ENCODE data around the gene COBLL1. TPM values are rescaled to one million over a fixed set of nuclear protein-coding genes. Genes with fewer than 3 reads are reported as not detected.
"Not testable (repeated sequence)": the region's sequence is repeated elsewhere in the genome, so short reads cannot be mapped to it uniquely, and the experiment has no call there.

COBLL1 gene
- total RNA-seq, 2 experiments from 2014 or later, result not detected

DNA sequence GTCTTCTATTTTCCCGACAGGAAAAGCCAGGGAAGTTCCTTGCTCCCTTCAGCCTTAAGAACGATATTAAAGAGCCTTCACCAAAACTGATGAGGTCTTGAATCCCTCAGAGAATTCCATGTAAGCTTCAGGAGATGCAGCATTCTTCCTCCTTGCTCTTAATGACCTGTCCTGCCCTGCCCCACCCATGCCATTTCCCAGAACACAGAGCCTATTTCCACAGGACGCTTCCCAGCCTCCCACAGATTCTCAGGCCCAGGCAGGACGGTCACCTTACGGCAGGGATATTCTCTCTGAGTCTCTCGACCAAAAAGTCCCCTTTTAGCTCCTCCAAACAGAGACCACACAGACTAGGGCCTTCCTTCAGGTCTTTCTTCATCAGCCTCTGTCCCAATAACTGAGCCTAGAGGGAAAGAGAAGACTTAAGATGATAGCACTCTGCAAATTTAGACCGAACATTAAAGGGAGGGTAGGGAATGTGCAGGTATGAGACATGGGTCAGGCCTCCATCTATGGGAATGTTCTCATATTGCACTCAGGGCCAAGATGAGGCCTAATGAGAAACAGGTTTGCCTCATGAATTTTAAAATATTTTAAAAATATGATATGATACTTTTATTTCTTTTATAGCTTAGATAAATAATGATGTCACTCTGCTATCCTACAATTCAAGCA, 62.1 kb downstream of the COBLL1 start:
- Mint-ChIP-seq H3K27ac (no peak overlapping the region), H3K27me3 (no peaks in the 10 kb centered on the region), H3K9me3 (ENCODE audit: low read depth) (peaks cover 3% of the 10 kb centered on the region), H3K4me3 (no peak overlapping the region), H3K4me1 (peaks cover 3% of the 10 kb centered on the region), H3K36me3 (no peaks in the 10 kb centered on the region)
- ATAC-seq (no peak), DNase-seq (no peak)
- CTCF ChIA-PET, result no interaction called here

DNA sequence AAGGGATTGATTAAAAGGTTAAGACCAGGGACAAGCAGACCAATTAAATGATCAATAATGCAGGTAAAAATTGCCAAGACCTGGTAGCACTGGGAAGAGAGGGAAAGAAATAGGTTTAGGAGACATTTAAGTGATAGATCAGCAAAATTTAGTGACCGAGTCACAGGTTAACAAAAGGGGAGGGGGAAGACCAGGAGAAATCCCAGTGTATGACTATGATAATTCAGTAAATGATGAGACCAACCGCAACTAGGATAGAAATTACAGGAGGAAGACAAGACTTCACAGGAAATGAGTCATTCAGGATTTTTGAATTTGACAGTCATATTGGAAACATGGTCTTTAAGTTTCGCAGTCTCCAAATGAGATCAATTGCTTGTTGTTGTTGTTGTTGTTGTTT, 62.9 kb downstream of the COBLL1 start:
- peaks cover 3% of the 10 kb centered on the region for H3K4me1 Mint-ChIP-seq
- ATAC-seq (no peak), DNase-seq (no peak)
- CTCF ChIA-PET, result no interaction called here
- no peak overlapping the region for H3K4me3 Mint-ChIP-seq
- no peak overlapping the region for H3K27ac Mint-ChIP-seq
- H3K9me3 Mint-ChIP-seq (ENCODE audit: low read depth), result peaks cover 3% of the 10 kb centered on the region
- H3K27me3 Mint-ChIP-seq, result no peaks in the 10 kb centered on the region
- no peaks in the 10 kb centered on the region for H3K36me3 Mint-ChIP-seq

DNA sequence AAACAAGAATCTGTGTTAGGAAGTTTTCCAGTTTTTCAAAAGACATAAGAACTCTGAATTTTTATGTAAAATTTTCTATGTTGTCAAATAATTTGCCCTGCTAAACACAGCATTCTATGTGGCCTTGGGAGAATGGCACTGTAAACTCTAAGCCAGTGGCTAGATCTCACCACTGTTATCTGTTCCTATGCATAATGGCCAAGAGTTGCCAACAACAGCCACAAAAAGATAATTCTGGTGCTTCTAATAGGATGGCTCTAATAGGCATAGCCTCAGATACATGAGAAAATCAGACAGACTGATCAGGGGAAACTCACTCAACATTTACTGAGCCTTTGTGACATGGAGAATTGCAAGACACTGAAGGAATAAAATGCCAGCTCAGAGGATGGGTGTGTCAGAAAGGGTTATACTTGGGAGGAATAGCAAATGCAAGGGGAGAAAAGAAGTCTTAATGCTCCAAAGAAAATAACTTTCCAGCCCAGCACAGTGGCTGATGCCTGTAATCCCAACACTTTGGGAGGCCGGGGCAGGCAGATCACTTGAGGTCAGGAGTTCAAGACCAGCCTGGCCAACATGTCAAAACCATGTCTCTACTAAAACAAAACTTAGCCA, 63.7 kb downstream of the COBLL1 start:
- CTCF ChIA-PET, result no interaction called here
- H3K4me3 Mint-ChIP-seq, result no peak overlapping the region
- peaks cover 3% of the 10 kb centered on the region for H3K4me1 Mint-ChIP-seq
- ATAC-seq (no peak), DNase-seq (no peak)
- H3K9me3 Mint-ChIP-seq (ENCODE audit: low read depth), result peaks cover 3% of the 10 kb centered on the region
- H3K27ac Mint-ChIP-seq, result no peak overlapping the region
- no peaks in the 10 kb centered on the region for H3K27me3 Mint-ChIP-seq
- H3K36me3 Mint-ChIP-seq, result no peaks in the 10 kb centered on the region

DNA sequence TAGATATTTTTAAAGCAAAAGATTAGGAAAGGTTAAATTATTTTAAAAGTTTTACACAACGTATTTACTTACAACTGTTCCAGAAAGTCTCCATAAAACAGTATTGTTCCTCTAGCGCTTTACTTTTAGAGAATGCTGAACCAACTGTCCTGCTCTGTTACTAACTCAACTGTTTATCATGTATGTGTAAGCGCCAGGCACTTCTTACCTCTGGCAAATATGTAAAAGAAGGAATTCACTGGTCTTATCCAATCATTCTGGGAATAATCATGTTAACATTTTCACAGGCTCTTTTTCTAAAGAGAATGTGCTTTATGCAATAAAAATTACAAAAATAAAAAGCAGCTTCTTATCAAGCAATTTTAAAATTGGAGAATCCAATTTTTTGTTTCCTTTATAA, 68.0 kb downstream of the COBLL1 start:
- no peak for ATAC-seq
- no peak overlapping the region for H3K27ac Mint-ChIP-seq
- H3K9me3 Mint-ChIP-seq (ENCODE audit: low read depth), result peaks cover 3% of the 10 kb centered on the region
- no peak for DNase-seq
- peaks cover 1% of the 10 kb centered on the region for H3K4me1 Mint-ChIP-seq
- H3K4me3 Mint-ChIP-seq, result no peak overlapping the region
- CTCF ChIA-PET, result no interaction called here
- no peaks in the 10 kb centered on the region for H3K36me3 Mint-ChIP-seq
- no peaks in the 10 kb centered on the region for H3K27me3 Mint-ChIP-seq

DNA sequence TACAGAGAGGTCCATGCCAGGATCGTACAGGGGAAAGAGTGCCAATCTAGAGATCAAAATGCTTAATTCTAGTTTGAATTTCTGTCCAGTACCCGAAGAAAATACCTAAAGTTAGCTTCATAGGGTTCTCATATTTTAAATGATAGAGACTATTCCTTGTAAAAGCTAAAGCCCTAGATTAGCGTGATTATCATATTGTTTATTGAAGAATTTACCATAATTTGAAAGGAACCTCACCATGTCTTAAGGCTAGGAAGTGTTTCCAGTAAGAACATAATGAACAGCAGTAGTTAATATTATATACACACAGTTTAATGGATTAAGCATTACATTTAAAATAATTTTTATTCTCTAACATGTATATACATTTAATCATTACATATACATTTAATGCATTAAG, 68.5 kb downstream of the COBLL1 start:
- H3K36me3 Mint-ChIP-seq, result no peaks in the 10 kb centered on the region
- H3K4me1 Mint-ChIP-seq, result no peaks in the 10 kb centered on the region
- CTCF ChIA-PET, result no interaction called here
- no peak overlapping the region for H3K27ac Mint-ChIP-seq
- H3K27me3 Mint-ChIP-seq, result no peaks in the 10 kb centered on the region
- no peak for DNase-seq
- no peak for ATAC-seq
- peaks cover 3% of the 10 kb centered on the region for H3K9me3 Mint-ChIP-seq (ENCODE audit: low read depth)
- no peak overlapping the region for H3K4me3 Mint-ChIP-seq

DNA sequence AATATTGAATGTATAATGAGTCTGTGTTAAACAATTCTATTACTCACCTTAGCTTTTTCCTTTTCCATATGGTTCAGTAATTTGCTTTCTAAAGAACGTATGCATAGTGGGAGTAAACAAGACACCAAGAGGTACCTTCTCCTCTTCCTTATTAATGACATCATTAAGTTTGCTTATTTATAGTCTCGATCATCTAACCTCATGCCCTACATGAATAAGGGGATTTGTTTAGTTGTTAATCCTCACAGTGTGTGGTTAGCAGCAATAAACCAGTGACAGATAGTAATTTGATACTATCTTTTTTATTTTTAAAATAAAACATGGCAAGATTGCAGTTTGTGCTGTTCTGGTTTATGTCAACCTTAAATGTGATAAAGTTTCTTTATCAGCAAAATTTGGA, 69.7 kb downstream of the COBLL1 start:
- DNase-seq (no peak), ATAC-seq (no peak)
- CTCF ChIA-PET, result no interaction called here
- Mint-ChIP-seq H3K36me3 (no peaks in the 10 kb centered on the region), H3K4me3 (no peak overlapping the region), H3K4me1 (no peaks in the 10 kb centered on the region), H3K27me3 (no peaks in the 10 kb centered on the region), H3K27ac (no peak overlapping the region), H3K9me3 (ENCODE audit: low read depth) (peaks cover 3% of the 10 kb centered on the region)

DNA sequence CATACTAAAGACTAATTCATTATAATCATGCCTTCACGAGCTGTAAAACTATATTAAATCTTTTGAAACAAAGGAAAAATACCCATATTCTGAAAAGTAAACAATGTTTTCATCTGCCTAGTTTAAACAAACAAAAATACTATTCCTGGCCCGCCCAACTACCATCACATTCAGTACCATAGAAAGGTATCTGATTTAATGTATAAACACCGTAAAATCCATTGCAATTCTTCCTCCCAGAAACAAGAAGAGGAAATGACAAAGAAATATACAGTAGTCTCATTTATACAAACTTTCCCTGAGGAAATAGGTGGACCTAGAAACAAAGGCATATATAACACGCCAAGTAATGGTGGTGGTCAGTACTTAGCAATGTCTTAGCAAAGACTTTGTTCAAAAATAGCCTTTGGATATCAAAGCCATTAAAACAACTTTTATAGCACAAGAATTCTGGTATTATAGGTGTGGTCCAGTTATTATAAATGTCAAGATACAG, 71.2 kb downstream of the COBLL1 start:
- Mint-ChIP-seq H3K4me1 (no peaks in the 10 kb centered on the region), H3K27me3 (no peaks in the 10 kb centered on the region), H3K27ac (no peak overlapping the region), H3K4me3 (no peak overlapping the region), H3K36me3 (no peaks in the 10 kb centered on the region), H3K9me3 (ENCODE audit: low read depth) (peaks cover 3% of the 10 kb centered on the region)
- CTCF ChIA-PET, result no interaction called here
- no peak for DNase-seq
- ATAC-seq, result no peak

DNA sequence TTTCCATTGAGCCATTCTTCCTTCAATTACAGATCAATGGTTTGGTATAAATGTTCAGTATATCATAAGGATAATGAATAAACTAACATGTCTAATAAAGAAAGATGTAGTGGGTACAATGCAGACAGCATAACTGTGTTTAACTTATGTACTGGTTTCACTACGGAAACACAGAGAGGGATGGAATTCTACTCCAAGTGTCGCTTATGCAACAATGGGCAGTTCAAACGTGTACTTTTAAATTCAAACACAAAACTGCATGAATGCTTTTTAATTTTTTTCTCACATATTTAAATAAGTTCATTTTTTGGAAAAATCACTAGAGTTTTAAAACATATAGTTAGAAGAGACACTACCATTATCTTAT, 74.7 kb downstream of the COBLL1 start:
- ATAC-seq (no peak), DNase-seq (no peak)
- Mint-ChIP-seq H3K9me3 (ENCODE audit: low read depth) (no peaks in the 10 kb centered on the region), H3K4me3 (no peak overlapping the region), H3K36me3 (no peaks in the 10 kb centered on the region), H3K4me1 (no peaks in the 10 kb centered on the region), H3K27ac (no peak overlapping the region), H3K27me3 (no peaks in the 10 kb centered on the region)
- CTCF ChIA-PET, result no interaction called here

DNA sequence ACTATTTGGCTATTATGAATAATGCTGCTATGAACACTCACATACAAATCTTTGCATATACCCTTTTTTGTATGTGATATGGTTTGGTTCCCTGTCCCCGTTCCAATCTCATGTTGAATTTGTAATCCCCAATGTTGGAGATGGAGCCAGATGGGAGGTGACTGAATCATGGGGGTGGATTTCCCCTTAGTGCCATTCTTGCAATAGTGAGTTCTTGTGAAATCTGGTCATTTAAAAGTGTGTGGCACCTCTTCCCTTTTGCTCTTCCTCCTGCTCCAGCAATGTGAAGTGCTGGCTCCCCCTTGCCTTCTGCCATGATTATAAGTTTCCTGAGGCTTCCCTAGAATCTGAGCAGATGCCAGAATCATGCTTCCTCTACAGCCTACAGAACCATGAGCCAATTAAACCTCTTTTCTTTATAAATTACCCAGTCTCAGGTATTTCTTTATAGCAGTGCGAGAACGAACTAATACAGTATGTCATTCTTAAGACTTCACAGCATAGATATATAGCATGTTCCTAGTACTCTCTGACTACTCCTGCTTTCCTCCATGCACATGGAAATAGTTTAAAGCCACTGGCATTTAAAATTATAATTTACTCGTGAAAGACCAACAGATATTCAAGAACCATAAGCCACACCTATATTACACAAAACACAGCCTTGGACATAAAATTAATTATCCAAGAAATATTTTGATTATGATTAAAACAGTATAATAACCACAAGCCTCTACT, 75.2 kb downstream of the COBLL1 start:
- no peaks in the 10 kb centered on the region for H3K4me1 Mint-ChIP-seq
- ATAC-seq, result no peak
- no peaks in the 10 kb centered on the region for H3K27me3 Mint-ChIP-seq
- H3K9me3 Mint-ChIP-seq (ENCODE audit: low read depth), result no peaks in the 10 kb centered on the region
- DNase-seq, result no peak
- CTCF ChIA-PET, result no interaction called here
- H3K36me3 Mint-ChIP-seq, result no peaks in the 10 kb centered on the region
- no peak overlapping the region for H3K4me3 Mint-ChIP-seq
- no peak overlapping the region for H3K27ac Mint-ChIP-seq

DNA sequence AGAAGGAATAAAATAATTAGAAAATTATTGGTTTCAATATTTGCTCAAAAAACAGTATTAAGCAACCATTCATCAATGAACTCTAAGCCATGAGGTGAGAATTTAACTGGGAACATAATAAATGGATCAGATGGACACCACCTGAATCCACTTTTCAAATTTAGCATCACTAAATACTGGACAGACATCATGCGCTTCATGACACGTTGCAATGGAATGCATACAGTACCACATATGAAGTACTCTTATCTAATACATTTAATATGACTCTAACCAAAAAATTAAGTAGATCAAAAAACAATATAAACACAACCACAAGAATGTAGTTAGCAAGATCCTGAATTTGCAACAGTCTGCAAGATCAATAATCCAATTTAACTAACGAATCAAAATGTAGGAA, 76.6 kb downstream of the COBLL1 start:
- H3K27me3 Mint-ChIP-seq, result no peaks in the 10 kb centered on the region
- H3K4me1 Mint-ChIP-seq, result no peaks in the 10 kb centered on the region
- ATAC-seq (no peak), DNase-seq (no peak)
- no peak overlapping the region for H3K27ac Mint-ChIP-seq
- no peak overlapping the region for H3K4me3 Mint-ChIP-seq
- no peaks in the 10 kb centered on the region for H3K36me3 Mint-ChIP-seq
- H3K9me3 Mint-ChIP-seq (ENCODE audit: low read depth), result no peaks in the 10 kb centered on the region
- CTCF ChIA-PET, result no interaction called here

DNA sequence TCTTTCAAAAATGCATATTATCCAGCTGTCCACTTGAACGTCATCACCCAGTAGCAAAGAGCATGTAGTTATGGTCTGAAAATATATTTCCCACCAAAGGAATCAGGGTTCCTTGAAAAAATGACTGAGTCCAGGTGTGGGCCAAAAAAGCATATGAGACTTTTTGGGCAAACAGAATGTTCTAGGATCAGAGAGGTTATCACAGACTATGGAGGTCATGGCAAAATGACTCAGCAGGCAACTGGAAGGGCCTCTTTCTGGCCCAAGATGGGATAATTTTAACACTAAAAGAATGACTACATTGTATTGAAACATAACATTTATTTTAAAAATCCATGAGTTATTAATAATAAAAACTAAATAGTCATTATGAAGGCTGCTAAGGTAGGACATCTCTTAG, 77.1 kb downstream of the COBLL1 start:
- CTCF ChIA-PET, result no interaction called here
- Mint-ChIP-seq H3K36me3 (no peaks in the 10 kb centered on the region), H3K4me1 (no peaks in the 10 kb centered on the region), H3K4me3 (no peak overlapping the region), H3K27me3 (no peaks in the 10 kb centered on the region), H3K9me3 (ENCODE audit: low read depth) (no peaks in the 10 kb centered on the region), H3K27ac (no peak overlapping the region)
- no peak for ATAC-seq
- no peak for DNase-seq

DNA sequence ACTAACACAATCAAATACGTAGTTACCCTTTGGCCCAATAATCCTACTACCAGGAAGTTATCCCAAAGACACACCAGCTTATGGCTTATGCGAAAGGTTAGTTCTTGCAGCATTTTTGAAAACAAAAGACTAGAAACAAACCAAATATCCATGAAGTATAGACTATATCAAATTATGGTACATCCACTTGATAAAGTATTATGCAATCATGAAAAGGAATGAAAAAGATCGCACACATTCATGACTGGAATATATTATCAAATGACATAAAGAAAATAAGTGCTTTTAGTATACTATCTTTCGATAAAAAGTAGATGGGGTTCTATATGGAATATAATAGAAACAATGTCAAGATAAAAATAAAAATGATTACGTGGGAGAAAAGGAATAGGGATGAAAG, 78.2 kb downstream of the COBLL1 start:
- Mint-ChIP-seq H3K27me3 (no peaks in the 10 kb centered on the region), H3K4me3 (no peak overlapping the region), H3K27ac (no peak overlapping the region), H3K9me3 (ENCODE audit: low read depth) (no peaks in the 10 kb centered on the region), H3K4me1 (no peaks in the 10 kb centered on the region), H3K36me3 (no peaks in the 10 kb centered on the region)
- CTCF ChIA-PET, result no interaction called here
- no peak for ATAC-seq
- DNase-seq, result no peak

DNA sequence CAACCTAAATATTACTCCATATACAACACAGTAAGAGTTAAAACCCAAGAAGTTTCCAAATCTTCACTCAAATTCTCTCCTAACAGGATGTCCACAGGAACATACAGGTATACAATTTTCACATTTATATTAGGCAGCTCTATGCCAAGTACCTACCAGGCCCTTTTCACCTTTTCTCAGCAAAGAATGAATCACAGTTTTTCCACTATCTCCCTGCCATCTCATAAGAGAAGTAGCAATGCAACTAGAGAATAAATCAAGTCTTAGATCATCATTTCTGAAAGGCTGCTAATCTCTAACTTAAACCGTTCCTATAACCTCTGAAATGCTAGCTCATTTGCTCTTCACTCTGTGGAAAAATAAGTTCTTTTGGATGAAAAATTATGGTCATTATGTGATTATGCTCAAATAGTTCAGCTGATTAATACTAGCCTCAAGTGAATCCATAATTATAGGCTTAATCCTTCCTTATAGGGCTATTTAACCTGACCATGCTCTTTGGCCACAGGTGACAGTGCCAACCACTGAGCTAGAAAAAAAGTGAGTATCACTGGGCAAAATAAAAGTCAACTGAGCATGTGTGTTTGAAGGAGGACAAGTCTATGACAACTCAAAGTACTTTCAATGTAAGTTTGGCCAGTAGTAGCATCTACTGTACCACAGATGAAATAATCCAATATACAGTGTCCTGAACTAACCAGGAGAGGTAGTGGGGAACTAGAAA, 79.7 kb downstream of the COBLL1 start:
- Mint-ChIP-seq H3K27me3 (no peaks in the 10 kb centered on the region), H3K9me3 (ENCODE audit: low read depth) (no peaks in the 10 kb centered on the region), H3K4me3 (no peak overlapping the region), H3K4me1 (no peaks in the 10 kb centered on the region), H3K27ac (no peak overlapping the region), H3K36me3 (no peaks in the 10 kb centered on the region)
- CTCF ChIA-PET, result no interaction called here
- ATAC-seq, result no peak
- no peak for DNase-seq

DNA sequence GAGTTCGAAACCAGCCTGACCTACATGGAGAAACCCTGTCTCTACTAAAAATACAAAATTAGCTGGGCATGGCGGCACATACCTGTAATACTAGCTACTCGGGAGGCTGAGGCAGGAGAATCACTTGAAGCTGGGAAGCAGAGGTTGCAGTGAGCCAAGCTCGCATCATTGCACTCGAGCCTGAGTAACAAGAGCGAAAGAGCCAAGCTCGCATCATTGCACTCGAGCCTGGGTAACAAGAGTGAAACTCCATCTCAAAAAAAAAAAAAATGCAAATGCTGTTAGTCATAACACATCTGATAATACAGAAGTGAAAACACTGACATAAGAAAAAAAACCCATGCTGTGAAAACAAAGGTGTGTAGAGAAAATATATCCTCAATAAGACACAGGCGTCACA, 80.4 kb downstream of the COBLL1 start:
- H3K27me3 Mint-ChIP-seq; ATAC-seq; H3K4me3 Mint-ChIP-seq; CTCF ChIA-PET; DNase-seq; H3K9me3 Mint-ChIP-seq (ENCODE audit: low read depth); H3K4me1 Mint-ChIP-seq; H3K36me3 Mint-ChIP-seq; H3K27ac Mint-ChIP-seq: not testable (repeated sequence)
